Thyroid gland (tissue), 4 donors: ENCODE measurements around the gene THBS3. TPM values are rescaled to one million over a fixed set of nuclear protein-coding genes. Genes with fewer than 3 reads are reported as not detected.

Experiments used
- DNase-seq, 2 donors: peaks; one replicate each; pipeline ENCODE4 v3.0.0-alpha.2; 2019
- H3K27ac ChIP-seq, 3 donors: fragments of 200-600 bp; sonication (generic); 1 replicate in 2 of 3; 2 replicates in 1 of 3; pipeline ENCODE4 v1.5.1; 2016 to 2019; ENCODE audit warnings: mild to moderate bottlenecking in 1 of 3, moderate library complexity in 1 of 3
- H3K27me3 ChIP-seq: fragments of 200-600 bp; sonication (generic); one replicate; pipeline ENCODE4 v1.5.1; 2019
- H3K36me3 ChIP-seq, 2 donors: fragments of 200-600 bp; sonication (generic); one replicate each; pipeline ENCODE4 v1.5.1; 2016 to 2019
- H3K4me1 ChIP-seq, 2 donors: fragments of 200-600 bp; sonication (generic); one replicate each; pipeline ENCODE4 v1.5.1; 2017 to 2019
- H3K4me3 ChIP-seq, 3 donors: fragments of 200-600 bp; sonication (generic); replicated peaks in 1 of 3; 1 replicate in 2 of 3; 2 replicates in 1 of 3; pipeline ENCODE4 v1.5.1; 2016; ENCODE audit warnings: mild to moderate bottlenecking in 1 of 3
- H3K9me3 ChIP-seq: fragments of 200-600 bp; sonication (generic); one replicate; pipeline ENCODE4 v1.5.1; 2017
- CTCF ChIP-seq, 6 experiments: fragments of 200-600 bp in 3 of 6; fragments of 450-650 bp in 3 of 6; sonication (generic) in 3 of 6; IDR thresholded peaks; one replicate each; pipeline ENCODE4 v1.5.1; 2016 to 2019; ENCODE audit warnings: antibody characterized with exemption in 6 of 6, mild to moderate bottlenecking in 2 of 6, inconsistent platforms in 1 of 6, moderate library complexity in 1 of 6
- POLR2A ChIP-seq, 2 donors: fragments of 450-650 bp; IDR thresholded peaks; one replicate each; pipeline ENCODE4 v1.6.1; 2017; ENCODE audit warnings: antibody characterized with exemption in 2 of 2, mild to moderate bottlenecking in 2 of 2, moderate library complexity in 1 of 2
- whole genome bisulfite sequencing, 2 donors: methylation state at CpG; one replicate each; pipeline ENCODE4 v1.1.5; 2017; 5-methylcytosine and 5-hydroxymethylcytosine counted together
- intact Hi-C: fragments of 100-400 bp; cut with DNase I; formaldehyde crosslinking; loops from one replicate; pipeline ENCODE4 v1.15.1; 2023
- total RNA-seq, 4 donors: library from RNA; depleted of rRNA; stranded (reverse); fragments of >200 nt; gene quantifications; one replicate each; pipeline ENCODE4 v1.2.3, GENCODE V29; 2016

The THBS3 gene
- total RNA-seq, 4 donors from 2014 or later: 8.5 to 25.7 (median 18.2) TPM

GRCh38 chr1:155178441-155179111 is 29.1 kb downstream of the THBS3 start:
- Histone ChIP-seq H3K27ac (no peak overlapping the region), H3K36me3 (no peaks in the 10 kb centered on the region), H3K9me3 (no peaks in the 10 kb centered on the region), H3K27me3 (peaks cover 7% of the 10 kb centered on the region), H3K4me1 (peaks cover 2 to 15% of the 10 kb centered on the region in 2 donors), H3K4me3 (no peak overlapping the region)
- no peak for DNase-seq
- 85 to 87% methylated on average over 26 to 28 of the region's 30 CpGs for WGBS, 2 donors
- intact Hi-C loops: no loop called here
- TF ChIP-seq POLR2A (IDR thresholded peaks at IDR 0.05) (no peak), CTCF (IDR thresholded peaks at IDR 0.05) (no peak)

- H3K27me3 ChIP-seq: peaks cover 7% of the 10 kb centered on the region
- peaks cover 5 to 18% of the 10 kb centered on the region in 2 donors for H3K4me1 ChIP-seq
- no peaks in the 10 kb centered on the region for H3K9me3 ChIP-seq
- H3K27ac ChIP-seq: no peak overlapping the region
- intact Hi-C loops: no loop called here
- H3K4me3 ChIP-seq: no peak overlapping the region
- TF ChIP-seq POLR2A (IDR thresholded peaks at IDR 0.05) (no peak), CTCF (IDR thresholded peaks at IDR 0.05) (no peak)
- DNase-seq: no peak
- no peaks in the 10 kb centered on the region for H3K36me3 ChIP-seq
- 83 to 97% methylated on average over 1 to 9 of the region's 9 CpGs for WGBS, 2 donors
Observed at GRCh38 chr1:155177918-155178281, 29.8 kb downstream of the THBS3 start.

- Histone ChIP-seq H3K27ac (no peak overlapping the region), H3K36me3 (no peaks in the 10 kb centered on the region), H3K4me3 (no peak overlapping the region), H3K9me3 (no peaks in the 10 kb centered on the region), H3K4me1 (peaks cover 9 to 19% of the 10 kb centered on the region in 2 donors), H3K27me3 (peaks cover 7% of the 10 kb centered on the region)
- TF ChIP-seq CTCF (IDR thresholded peaks at IDR 0.05) (no peak), POLR2A (IDR thresholded peaks at IDR 0.05) (no peak)
- DNase-seq: no peak
- intact Hi-C loops: no loop called here
- WGBS, 2 donors: 74 to 80% methylated on average over 9 to 11 of the region's 11 CpGs
Observed at GRCh38 chr1:155177192-155177917, 30.3 kb downstream of the THBS3 start.

GRCh38 chr1:155176544-155177071 is 31.1 kb downstream of the THBS3 start:
- Histone ChIP-seq H3K27ac (no peak overlapping the region), H3K4me1 (peaks cover 12 to 23% of the 10 kb centered on the region in 2 donors), H3K9me3 (no peaks in the 10 kb centered on the region), H3K4me3 (no peak overlapping the region), H3K27me3 (peaks cover 7% of the 10 kb centered on the region), H3K36me3 (no peaks in the 10 kb centered on the region)
- DNase-seq: peak; percentile 84 to 86
- intact Hi-C loops: no loop called here
- WGBS, 2 donors: 60 to 61% methylated on average over 8 of the region's 8 CpGs
- TF ChIP-seq CTCF (IDR thresholded peaks at IDR 0.05) (peak; percentile 76 to 91 (median 86)), POLR2A (IDR thresholded peaks at IDR 0.05) (no peak)

- no peak overlapping the region for H3K27ac ChIP-seq
- H3K4me3 ChIP-seq: no peak overlapping the region
- WGBS, 2 donors: 83 to 100% methylated on average over 1 to 6 of the region's 9 CpGs
- intact Hi-C loops: no loop called here
- peaks cover 7% of the 10 kb centered on the region for H3K27me3 ChIP-seq
- no peaks in the 10 kb centered on the region for H3K9me3 ChIP-seq
- TF ChIP-seq CTCF (IDR thresholded peaks at IDR 0.05) (no peak), POLR2A (IDR thresholded peaks at IDR 0.05) (no peak)
- H3K4me1 ChIP-seq: peaks cover 12 to 23% of the 10 kb centered on the region in 2 donors
- DNase-seq: no peak
- H3K36me3 ChIP-seq: no peaks in the 10 kb centered on the region
Observed at GRCh38 chr1:155175927-155176371, 31.7 kb downstream of the THBS3 start.
